Measurements from ENCODE around the gene RAB23. TPM values are rescaled to one million over a fixed set of nuclear protein-coding genes. Genes with fewer than 3 reads are reported as not detected.

Gene RAB23
- total RNA-seq, 1 donor from 2014 or later = 35.2 TPM

- H3K27me3 Mint-ChIP-seq (ENCODE audit: unreplicated experiment) = no peaks in the 10 kb centered on the region
- no peak overlapping the region for H3K27ac Mint-ChIP-seq (ENCODE audit: unreplicated experiment)
- peaks cover 5% of the 10 kb centered on the region for H3K9me3 Mint-ChIP-seq (ENCODE audit: unreplicated experiment)
- no peak overlapping the region for H3K4me3 Mint-ChIP-seq (ENCODE audit: unreplicated experiment)
- TF ChIP-seq CTCF (IDR thresholded peaks at IDR 0.05) = no peak
- H3K4me1 Mint-ChIP-seq (ENCODE audit: unreplicated experiment) = peaks cover 5% of the 10 kb centered on the region
- no peak for DNase-seq (ENCODE audit: extremely low spot score, unreplicated experiment)
- peaks cover 46% of the 10 kb centered on the region for H3K36me3 Mint-ChIP-seq (ENCODE audit: unreplicated experiment)
Observed at GRCh38 chr6:57137350-57137749, 84.8 kb downstream of the RAB23 start.

Other genes starting within 250 kb of the RAB23 start
- 15.7 and 18.1 TPM in 2 replicates for gene KIAA1586, start 175.6 kb downstream of the RAB23 start, total RNA-seq
- 53.1 and 53.6 TPM in 2 replicates for gene ZNF451, start 132.1 kb downstream of the RAB23 start, total RNA-seq
- 8.8 and 9.1 TPM in 2 replicates for gene BAG2, start 50.0 kb downstream of the RAB23 start, total RNA-seq
- 10.4 and 11.9 TPM in 2 replicates for gene PRIM2, start 95.3 kb upstream of the RAB23 start, total RNA-seq